Heart left ventricle (tissue), 16 donors: Measurements from ENCODE around the gene HHIPL1. TPM values are rescaled to one million over a fixed set of nuclear protein-coding genes. Genes with fewer than 3 reads are reported as not detected.

Source experiments
- ATAC-seq, 4 donors: fragments of 200-7000 bp; cut with Tn5 transposase; one replicate each; pipeline ENCODE4 v1.9.1; 2020 to 2022; ENCODE audit warnings: moderate library complexity in 4 of 4, mild to moderate bottlenecking in 3 of 4, moderate number of reproducible peaks in 1 of 4
- DNase-seq, 5 donors: peaks; one replicate each; pipeline ENCODE4 v3.0.0-alpha.2; 2020
- H3K27ac ChIP-seq, 12 donors: fragments of 200-600 bp; sonication (generic) in 4 of 12; one replicate each; pipeline versions ENCODE4 v1.5.0 to v1.8.0; 2016 to 2022; ENCODE audit warnings: mild to moderate bottlenecking in 2 of 12
- H3K27me3 ChIP-seq, 9 donors: fragments of 200-600 bp; sonication (generic) in 2 of 9; one replicate each; pipeline versions ENCODE4 v1.5.1 to v1.8.0; 2016 to 2022; ENCODE audit warnings: mild to moderate bottlenecking in 3 of 9
- H3K36me3 ChIP-seq, 9 donors: fragments of 200-600 bp; sonication (generic) in 2 of 9; one replicate each; pipeline versions ENCODE4 v1.5.0 to v1.8.0; 2018 to 2022; ENCODE audit warnings: mild to moderate bottlenecking in 2 of 9
- H3K4me1 ChIP-seq, 12 donors: fragments of 200-600 bp; sonication (generic) in 4 of 12; one replicate each; pipeline versions ENCODE4 v1.5.0 to v1.8.0; 2016 to 2022; ENCODE audit warnings: mild to moderate bottlenecking in 3 of 12
- H3K4me3 ChIP-seq, 12 donors: fragments of 200-600 bp; sonication (generic) in 4 of 12; one replicate each; pipeline versions ENCODE4 v1.5.0 to v1.8.0; 2017 to 2022; ENCODE audit warnings: mild to moderate bottlenecking in 9 of 12, moderate library complexity in 4 of 12
- H3K9me3 ChIP-seq, 12 donors: fragments of 200-600 bp; sonication (generic) in 4 of 12; one replicate each; pipeline versions ENCODE4 v1.5.0 to v1.8.0; 2016 to 2022; ENCODE audit warnings: mild to moderate bottlenecking in 1 of 12
- POLR2A ChIP-seq, 2 donors: fragments of 450-650 bp; IDR thresholded peaks; one replicate each; pipeline ENCODE4 v1.6.1; 2017; ENCODE audit warnings: antibody characterized with exemption in 2 of 2, mild to moderate bottlenecking in 2 of 2, moderate library complexity in 2 of 2
- WGBS, 4 donors: extraction: QIAGEN DNeasy Blood & Tissue Kit in 2 of 4; methylation state at CpG; one replicate each; pipeline versions ENCODE4 v1.1.5 to v1.1.7; 2013 to 2018; 5-methylcytosine and 5-hydroxymethylcytosine counted together
- intact Hi-C, 10 donors: fragments of 100-400 bp; cut with DNase I; formaldehyde crosslinking; loops; one replicate each; pipeline versions ENCODE4 v1.11.1 to v1.14.2; 2022
- polyA plus RNA-seq, 2 donors: library from polyadenylated mRNA; stranded (reverse); fragments of 200-250 nt; gene quantifications; one replicate each; pipeline ENCODE4 v1.2.3, GENCODE V29; 2013
- total RNA-seq, 9 donors: library from RNA; depleted of rRNA in 2 of 9; stranded (reverse); fragments of >200 nt in 2 of 9; fragmentation: NEBNext Ultra II Directional in 3 of 9; extraction: Animal tissue kit (Norgen Biotek cat#: 25700) in 3 of 9; gene quantifications; one replicate each; pipeline versions ENCODE4 v1.1.0 to v1.2.4, GENCODE V29; 2016 to 2023
- TF ChIP-seq, protein P1 (sequence below), 12 donors: fragments of 200-600 bp; sonication (generic) in 4 of 12; IDR thresholded peaks; one replicate each; pipeline versions ENCODE4 v1.5.0 to v1.8.0; 2018 to 2022; ENCODE audit warnings: antibody characterized with exemption in 12 of 12, mild to moderate bottlenecking in 5 of 12
- donor health status: ischemic (EF 13 %, LVEDD 7.1; RV severe dilation, severe dysfunction).
- donor health status: healthy with polysubstance abuse.
- donor health status: DM: no; HTN: yes; CAD: no.
- donor health status: DM: no; HTN: no; CAD: no.
- donor health status: ischemic (EF 25% LVEDD 6.9; RV normal size, moderate dysfunction).
- donor health status: ischemic (EF 25% LVEDD 5.7; RV mildly dilated, moderate dysfunction).
- donor health status: healthy.
- donor health status: DM: yes; HTN: yes; CAD: no.
- donor health status: ischemic (EF 35%, LVEDD 5.7; RV mildly dilated, moderate dysfunction).
- donor health status: nonischemic (EF 11% LVEDD 7.7; RV severe dilation, severe dysfunction).
- donor health status: DM: yes; HTN: yes; CAD: no.
- donor health status: PGD.
- donor health status: ischemic (EF 29% LVEDD 5.4; RV normal size, mild dysfunction).
- donor health status: nonischemic (EF 23%, LVEDD 6.1; RV moderate dilation, normal function).

Gene HHIPL1
- total and polyA plus RNA-seq, 11 donors: 0.34 to 3.1 (median 1.1) TPM

DNA sequence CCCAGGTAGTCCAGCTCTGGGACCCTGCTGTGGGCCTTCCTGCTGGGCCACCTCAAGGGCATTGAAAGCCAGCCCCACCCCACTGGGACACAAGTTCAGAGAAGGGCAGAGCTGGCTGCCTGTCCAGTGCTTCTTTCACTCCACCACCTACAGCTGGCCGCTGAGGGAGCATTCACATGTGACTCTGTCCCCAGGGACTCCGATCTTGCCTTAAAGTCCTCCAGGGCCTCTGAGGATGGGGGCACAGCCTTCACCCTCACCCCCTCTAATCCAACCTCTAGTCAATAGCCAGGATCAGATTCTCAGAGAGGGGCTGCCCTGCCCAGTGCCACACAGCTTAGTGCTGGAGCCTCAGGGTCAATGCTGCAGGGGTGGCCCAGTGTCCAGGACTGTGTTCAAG lies 34.2 kb downstream of the HHIPL1 start:
- H3K27ac ChIP-seq: no peak overlapping the region
- H3K27me3 ChIP-seq: peaks cover 0 to 11% (median 0%) of the 10 kb centered on the region in 9 donors
- DNase-seq: peak in 1 of 5 donors; percentile 20
- peaks cover 0 to 20% (median 7%) of the 10 kb centered on the region in 12 donors for H3K9me3 ChIP-seq
- intact Hi-C loops: no loop called here
- no peaks in the 10 kb centered on the region for H3K36me3 ChIP-seq
- TF ChIP-seq, protein P1, sequence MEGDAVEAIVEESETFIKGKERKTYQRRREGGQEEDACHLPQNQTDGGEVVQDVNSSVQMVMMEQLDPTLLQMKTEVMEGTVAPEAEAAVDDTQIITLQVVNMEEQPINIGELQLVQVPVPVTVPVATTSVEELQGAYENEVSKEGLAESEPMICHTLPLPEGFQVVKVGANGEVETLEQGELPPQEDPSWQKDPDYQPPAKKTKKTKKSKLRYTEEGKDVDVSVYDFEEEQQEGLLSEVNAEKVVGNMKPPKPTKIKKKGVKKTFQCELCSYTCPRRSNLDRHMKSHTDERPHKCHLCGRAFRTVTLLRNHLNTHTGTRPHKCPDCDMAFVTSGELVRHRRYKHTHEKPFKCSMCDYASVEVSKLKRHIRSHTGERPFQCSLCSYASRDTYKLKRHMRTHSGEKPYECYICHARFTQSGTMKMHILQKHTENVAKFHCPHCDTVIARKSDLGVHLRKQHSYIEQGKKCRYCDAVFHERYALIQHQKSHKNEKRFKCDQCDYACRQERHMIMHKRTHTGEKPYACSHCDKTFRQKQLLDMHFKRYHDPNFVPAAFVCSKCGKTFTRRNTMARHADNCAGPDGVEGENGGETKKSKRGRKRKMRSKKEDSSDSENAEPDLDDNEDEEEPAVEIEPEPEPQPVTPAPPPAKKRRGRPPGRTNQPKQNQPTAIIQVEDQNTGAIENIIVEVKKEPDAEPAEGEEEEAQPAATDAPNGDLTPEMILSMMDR (IDR thresholded peaks at IDR 0.05): no peak
- TF ChIP-seq POLR2A (IDR thresholded peaks at IDR 0.05): no peak
- no peak for ATAC-seq
- WGBS, 4 donors: 88 to 95% (median 91%) methylated on average over 2 of the region's 2 CpGs
- H3K4me3 ChIP-seq: no peak overlapping the region
- peaks cover 0 to 13% (median 8%) of the 10 kb centered on the region in 12 donors for H3K4me1 ChIP-seq

DNA sequence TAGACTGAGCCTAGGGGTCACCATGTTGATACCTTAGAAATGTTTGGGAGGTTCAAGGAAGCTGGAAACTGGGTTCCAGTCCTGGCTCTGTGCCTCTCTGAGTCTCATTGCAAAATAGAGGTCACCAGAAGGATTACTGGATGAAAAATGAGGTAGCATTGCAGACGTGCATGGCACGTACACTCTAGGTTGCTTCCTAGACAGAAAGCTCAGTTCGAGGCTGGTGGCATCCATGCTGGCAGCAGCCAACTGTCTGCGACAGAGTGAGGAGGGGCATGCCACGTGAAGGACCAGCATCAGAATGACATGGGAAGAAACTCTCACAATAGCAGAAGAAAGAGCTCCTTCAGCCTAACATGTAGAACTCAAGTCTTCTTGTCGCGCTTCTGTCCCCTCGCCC lies 34.6 kb downstream of the HHIPL1 start:
- Histone ChIP-seq H3K4me1 (peaks cover 0 to 16% (median 10%) of the 10 kb centered on the region in 12 donors), H3K4me3 (no peak overlapping the region), H3K27ac (no peak overlapping the region), H3K9me3 (peaks cover 0 to 20% (median 7%) of the 10 kb centered on the region in 12 donors), H3K27me3 (peaks cover 0 to 11% (median 0%) of the 10 kb centered on the region in 9 donors), H3K36me3 (no peaks in the 10 kb centered on the region)
- TF ChIP-seq, protein P1 (IDR thresholded peaks at IDR 0.05): no peak
- no peak for TF ChIP-seq POLR2A (IDR thresholded peaks at IDR 0.05)
- no peak for DNase-seq
- ATAC-seq: no peak
- 81 to 89% (median 88%) methylated on average over 8 of the region's 8 CpGs for WGBS, 4 donors
- intact Hi-C loops: no loop called here

DNA sequence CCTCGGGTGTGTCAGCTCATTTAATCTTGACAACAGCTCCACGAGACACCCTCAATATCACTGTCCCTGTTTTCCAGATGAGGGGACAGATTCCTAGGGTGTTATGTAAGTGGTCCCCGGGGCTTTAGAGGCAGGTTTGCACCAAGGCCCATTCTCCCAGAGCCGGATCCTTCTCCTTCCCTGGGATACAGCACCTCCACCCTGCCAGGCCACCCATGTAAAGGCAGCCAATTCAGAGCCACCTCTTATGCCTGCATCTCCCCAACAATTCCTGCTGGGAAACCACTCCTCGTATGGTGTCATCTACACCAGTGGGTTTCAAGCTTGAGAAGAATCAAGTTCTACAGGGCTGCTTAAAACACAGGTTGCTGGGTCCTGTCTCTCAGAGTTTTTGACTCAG lies 35.1 kb downstream of the HHIPL1 start:
- Histone ChIP-seq H3K4me1 (peaks cover 0 to 20% (median 13%) of the 10 kb centered on the region in 12 donors), H3K4me3 (no peak overlapping the region), H3K36me3 (no peaks in the 10 kb centered on the region), H3K27me3 (peaks cover 0 to 11% (median 0%) of the 10 kb centered on the region in 9 donors), H3K9me3 (peaks cover 0 to 20% (median 7%) of the 10 kb centered on the region in 12 donors), H3K27ac (no peak overlapping the region)
- DNase-seq (peak in 1 of 5 donors; percentile 20), ATAC-seq (no peak)
- TF ChIP-seq, protein P1 (IDR thresholded peaks at IDR 0.05): no peak
- no peak for TF ChIP-seq POLR2A (IDR thresholded peaks at IDR 0.05)
- intact Hi-C loops: loop anchor here in 4 of 10 donors (5.0 kb wide), 2 partner anchors 47 to 207 kb away; no protein-coding TSS in a partner anchor
- WGBS, 4 donors: 56 to 66% (median 61%) methylated on average over 5 of the region's 5 CpGs

DNA sequence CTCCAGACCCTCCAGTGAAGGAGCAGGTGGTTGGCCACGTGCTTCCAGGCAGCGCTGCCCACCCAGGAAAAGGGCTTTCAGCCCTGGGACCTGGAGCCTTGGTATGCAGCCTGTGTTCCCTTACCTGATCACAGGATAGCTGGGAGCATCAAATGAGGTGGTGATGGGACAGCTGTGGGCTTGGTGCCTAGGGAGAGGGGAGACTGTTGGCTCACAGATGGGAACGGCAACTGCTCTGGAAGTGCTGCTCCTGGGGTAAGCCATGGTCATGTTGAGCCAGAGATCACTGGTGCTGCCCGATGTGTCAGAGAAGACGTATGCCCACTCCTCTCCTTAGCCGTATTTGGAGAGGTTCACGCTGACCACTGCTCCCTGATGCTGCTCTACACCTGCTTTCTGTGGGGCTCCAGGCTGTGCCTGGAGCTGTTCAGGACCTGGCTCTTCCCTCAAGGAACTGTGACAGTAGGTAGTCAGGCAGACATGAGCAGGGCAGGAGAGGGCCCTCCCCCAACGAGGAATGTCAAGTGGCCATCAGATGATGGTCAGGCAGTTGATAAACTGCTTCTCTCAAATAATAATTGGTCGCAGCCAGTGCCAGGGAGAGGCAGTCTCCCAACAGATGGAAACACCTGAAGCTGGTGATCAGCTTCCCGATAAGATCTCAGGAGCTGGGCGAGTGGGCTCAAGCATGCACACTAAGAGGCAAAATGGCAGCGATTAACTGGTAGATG lies 36.3 kb downstream of the HHIPL1 start:
- no peak overlapping the region for H3K27ac ChIP-seq

More for the DNA sequence above, 36.3 kb downstream of the HHIPL1 start:
- no peak for ATAC-seq
- no peak overlapping the region for H3K4me3 ChIP-seq
- DNase-seq: peak in 1 of 5 donors; percentile 13
- intact Hi-C loops: loop anchor here in 4 of 10 donors (5.0 kb wide), 2 partner anchors 46 to 206 kb away; no protein-coding TSS in a partner anchor
- peaks cover 0 to 20% (median 7%) of the 10 kb centered on the region in 12 donors for H3K9me3 ChIP-seq
- peaks cover 0 to 3% (median 0%) of the 10 kb centered on the region in 9 donors for H3K27me3 ChIP-seq
- WGBS, 4 donors: 66 to 74% (median 72%) methylated on average over 12 of the region's 12 CpGs
- TF ChIP-seq POLR2A (IDR thresholded peaks at IDR 0.05): no peak
- TF ChIP-seq, protein P1 (IDR thresholded peaks at IDR 0.05): no peak
- H3K4me1 ChIP-seq: peaks cover 0 to 20% (median 13%) of the 10 kb centered on the region in 12 donors
- H3K36me3 ChIP-seq: no peaks in the 10 kb centered on the region
